Erythroblast (primary cell): ENCODE measurements around the gene RNF31.

ENCODE experiments used
- GATA1 ChIP-seq: IDR thresholded peaks from 2 replicates; pipeline ENCODE4 v1.6.1; 2011; ENCODE audit warnings: low read depth, mild to moderate bottlenecking, control low read depth, low read length, moderate library complexity
- POLR2A ChIP-seq: IDR thresholded peaks from 2 replicates; pipeline ENCODE4 v1.6.1; 2011; ENCODE audit warnings: mild to moderate bottlenecking, low read length

GRCh38 chr14:24131549-24131966, 15.7 kb upstream of the RNF31 start:
- TF ChIP-seq POLR2A (no peak), GATA1 (no peak)
